ENCODE results near the gene ANKRD11.
"Not testable (repeated sequence)": the region's sequence is repeated elsewhere in the genome, so short reads cannot be mapped to it uniquely, and the experiment has no call there.

Gene ANKRD11

GRCh38 chr16:89407282-89407924, 83.0 kb downstream of the ANKRD11 start:
- DNase-seq (ENCODE audit: low read depth in 2 of 2): no peak

- DNase-seq (ENCODE audit: low read depth in 2 of 2): no peak
These were observed 84.0 kb downstream of the ANKRD11 start for GRCh38 chr16:89406277-89406888.

- DNase-seq (ENCODE audit: low read depth in 2 of 2): no peak
These were observed 85.8 kb downstream of the ANKRD11 start for GRCh38 chr16:89404561-89404960.

- DNase-seq (ENCODE audit: low read depth in 2 of 2): no peak
These were observed 87.4 kb downstream of the ANKRD11 start for GRCh38 chr16:89402962-89403361.

- DNase-seq (ENCODE audit: low read depth in 2 of 2): no peak
These were observed 88.5 kb downstream of the ANKRD11 start for GRCh38 chr16:89401641-89402445.

GRCh38 chr16:89401205-89401604, 89.2 kb downstream of the ANKRD11 start:
- no peak for DNase-seq (ENCODE audit: low read depth in 2 of 2)

GRCh38 chr16:89400740-89401139, 89.6 kb downstream of the ANKRD11 start:
- DNase-seq (ENCODE audit: low read depth in 2 of 2): no peak

GRCh38 chr16:89398924-89399323, 91.4 kb downstream of the ANKRD11 start:
- no peak for DNase-seq (ENCODE audit: low read depth in 2 of 2)

GRCh38 chr16:89397331-89397861, 93.0 kb downstream of the ANKRD11 start:
- DNase-seq (ENCODE audit: low read depth in 2 of 2): no peak

GRCh38 chr16:89396156-89396555, 94.2 kb downstream of the ANKRD11 start:
- no peak for DNase-seq (ENCODE audit: low read depth in 2 of 2)

GRCh38 chr16:89395150-89396142, 94.9 kb downstream of the ANKRD11 start:
- DNase-seq (ENCODE audit: low read depth in 2 of 2): no peak

- no peak for DNase-seq (ENCODE audit: low read depth in 2 of 2)
These were observed 96.5 kb downstream of the ANKRD11 start for GRCh38 chr16:89393738-89394406.

GRCh38 chr16:89392881-89393737, 97.3 kb downstream of the ANKRD11 start:
- no peak for DNase-seq (ENCODE audit: low read depth in 2 of 2)

GRCh38 chr16:89390224-89390583, 100.2 kb downstream of the ANKRD11 start:
- not testable (repeated sequence) for DNase-seq (ENCODE audit: low read depth in 2 of 2)

GRCh38 chr16:89389504-89390223, 100.7 kb downstream of the ANKRD11 start:
- DNase-seq (ENCODE audit: low read depth in 2 of 2): not testable (repeated sequence)

GRCh38 chr16:89388536-89388935, 101.8 kb downstream of the ANKRD11 start:
- DNase-seq (ENCODE audit: low read depth in 2 of 2): no peak

GRCh38 chr16:89386306-89387185, 103.8 kb downstream of the ANKRD11 start:
- DNase-seq (ENCODE audit: low read depth in 2 of 2): no peak

GRCh38 chr16:89385712-89386111, 104.6 kb downstream of the ANKRD11 start:
- DNase-seq (ENCODE audit: low read depth in 2 of 2): no peak
